Esophagus squamous epithelium (tissue), 5 donors: Measurements from ENCODE around the gene HBS1L. TPM values are rescaled to one million over a fixed set of nuclear protein-coding genes. Genes with fewer than 3 reads are reported as not detected.

Experiments
- DNase-seq: peaks from one replicate; lab custom pipeline; 2025; lab: John Stamatoyannopoulos, UW
- H3K27ac ChIP-seq, 4 donors: fragments of 200-600 bp; sonication (generic); one replicate each; pipeline ENCODE4 v1.5.1; 2016 to 2019; ENCODE audit warnings: mild to moderate bottlenecking in 1 of 4
- H3K27me3 ChIP-seq, 4 donors: fragments of 200-600 bp; sonication (generic); 1 replicate in 3 of 4; 2 replicates in 1 of 4; pipeline versions ENCODE4 v1.5.1 to v1.6.0; 2017 to 2021; ENCODE audit warnings: antibody characterized with exemption in 1 of 4
- H3K36me3 ChIP-seq, 3 donors: fragments of 200-600 bp; sonication (generic); one replicate each; pipeline ENCODE4 v1.5.1; 2016 to 2019
- H3K4me1 ChIP-seq, 3 donors: fragments of 200-600 bp; sonication (generic); one replicate each; pipeline ENCODE4 v1.5.1; 2017 to 2019
- H3K4me3 ChIP-seq, 4 donors: fragments of 200-600 bp; sonication (generic); 1 replicate in 3 of 4; 2 replicates in 1 of 4; pipeline ENCODE4 v1.5.1; 2016 to 2019; ENCODE audit warnings: mild to moderate bottlenecking in 2 of 4, moderate library complexity in 1 of 4
- H3K9me3 ChIP-seq, 3 donors: fragments of 200-600 bp; sonication (generic); one replicate each; pipeline ENCODE4 v1.5.1; 2016 to 2019
- CTCF ChIP-seq, 6 experiments: fragments of 450-650 bp in 4 of 6; fragments of 200-600 bp in 2 of 6; sonication (generic) in 2 of 6; IDR thresholded peaks; one replicate each; pipeline ENCODE4 v1.5.1; 2016 to 2019; ENCODE audit warnings: antibody characterized with exemption in 6 of 6, mild to moderate bottlenecking in 4 of 6, moderate library complexity in 4 of 6
- POLR2A ChIP-seq, 4 donors: fragments of 450-650 bp; IDR thresholded peaks; one replicate each; pipeline ENCODE4 v1.6.1; 2017; ENCODE audit warnings: antibody characterized with exemption in 4 of 4, mild to moderate bottlenecking in 4 of 4, moderate library complexity in 3 of 4
- WGBS, 2 donors: methylation state at CpG; one replicate each; pipeline ENCODE4 v1.1.5; 2018; 5-methylcytosine and 5-hydroxymethylcytosine counted together
- intact Hi-C: fragments of 100-400 bp; cut with DNase I; formaldehyde crosslinking; loops from one replicate; pipeline ENCODE4 v1.15.0; 2022
- total RNA-seq, 4 donors: library from RNA; depleted of rRNA; stranded (reverse); fragments of >200 nt; gene quantifications; one replicate each; pipeline ENCODE4 v1.1.0, GENCODE V29; 2016
- donor health status: DM: yes; HTN: yes; CAD: no.

The HBS1L gene
- total RNA-seq, 4 donors from 2014 or later = 41.6 to 65.3 (median 45.8) TPM

GRCh38 chr6:135087403-135087802, 32.8 kb upstream of the HBS1L start:
- intact Hi-C loops = no loop called here
- TF ChIP-seq POLR2A (IDR thresholded peaks at IDR 0.05) (no peak), CTCF (IDR thresholded peaks at IDR 0.05) (no peak)
- Histone ChIP-seq H3K36me3 (no peaks in the 10 kb centered on the region), H3K4me3 (no peak overlapping the region), H3K27ac (no peak overlapping the region), H3K4me1 (no peaks in the 10 kb centered on the region), H3K27me3 (no peaks in the 10 kb centered on the region), H3K9me3 (peaks cover 0 to 2% (median 0%) of the 10 kb centered on the region in 3 donors)
- DNase-seq = no peak
- WGBS, 2 donors = 76 to 87% methylated on average over 3 of the region's 3 CpGs

- H3K27me3 ChIP-seq = no peaks in the 10 kb centered on the region
- H3K9me3 ChIP-seq = peaks cover 0 to 10% (median 0%) of the 10 kb centered on the region in 3 donors
- H3K4me3 ChIP-seq = no peak overlapping the region
- H3K27ac ChIP-seq = no peak overlapping the region
- DNase-seq = no peak
- intact Hi-C loops = no loop called here
- TF ChIP-seq POLR2A (IDR thresholded peaks at IDR 0.05) = no peak
- no peak for TF ChIP-seq CTCF (IDR thresholded peaks at IDR 0.05)
- WGBS, 2 donors = 23 to 48% methylated on average over 5 of the region's 5 CpGs
- no peaks in the 10 kb centered on the region for H3K36me3 ChIP-seq
- no peaks in the 10 kb centered on the region for H3K4me1 ChIP-seq
Measured at GRCh38 chr6:135086414-135086764, 31.8 kb upstream of the HBS1L start.

GRCh38 chr6:135085700-135086413, 31.2 kb upstream of the HBS1L start:
- H3K4me3 ChIP-seq = no peak overlapping the region
- H3K4me1 ChIP-seq = no peaks in the 10 kb centered on the region
- intact Hi-C loops = no loop called here
- no peaks in the 10 kb centered on the region for H3K27me3 ChIP-seq
- 90 to 96% methylated on average over 1 of the region's 1 CpG for WGBS, 2 donors
- H3K36me3 ChIP-seq = no peaks in the 10 kb centered on the region
- no peak for TF ChIP-seq CTCF (IDR thresholded peaks at IDR 0.05)
- no peak for TF ChIP-seq POLR2A (IDR thresholded peaks at IDR 0.05)
- H3K9me3 ChIP-seq = peaks cover 0 to 10% (median 0%) of the 10 kb centered on the region in 3 donors
- no peak overlapping the region for H3K27ac ChIP-seq
- DNase-seq = no peak

- H3K9me3 ChIP-seq = peaks cover 0 to 10% (median 0%) of the 10 kb centered on the region in 3 donors
- intact Hi-C loops = no loop called here
- TF ChIP-seq CTCF (IDR thresholded peaks at IDR 0.05) (no peak), POLR2A (IDR thresholded peaks at IDR 0.05) (no peak)
- no peak for DNase-seq
- WGBS, 2 donors = 88 to 100% methylated on average over 1 of the region's 1 CpG
- no peak overlapping the region for H3K27ac ChIP-seq
- H3K4me1 ChIP-seq = no peaks in the 10 kb centered on the region
- no peak overlapping the region for H3K4me3 ChIP-seq
- no peaks in the 10 kb centered on the region for H3K36me3 ChIP-seq
- H3K27me3 ChIP-seq = no peaks in the 10 kb centered on the region
Measured at GRCh38 chr6:135084916-135085269, 30.3 kb upstream of the HBS1L start.

- H3K27ac ChIP-seq = no peak overlapping the region
- no peaks in the 10 kb centered on the region for H3K36me3 ChIP-seq
- WGBS, 2 donors = 45 to 46% methylated on average over 5 of the region's 5 CpGs
- H3K9me3 ChIP-seq = peaks cover 0 to 10% (median 0%) of the 10 kb centered on the region in 3 donors
- TF ChIP-seq POLR2A (IDR thresholded peaks at IDR 0.05) (no peak), CTCF (IDR thresholded peaks at IDR 0.05) (no peak)
- DNase-seq = no peak
- no peaks in the 10 kb centered on the region for H3K27me3 ChIP-seq
- H3K4me1 ChIP-seq = no peaks in the 10 kb centered on the region
- H3K4me3 ChIP-seq = no peak overlapping the region
- intact Hi-C loops = no loop called here
Measured at GRCh38 chr6:135084001-135084915, 29.6 kb upstream of the HBS1L start.
